Neutrophil (primary cell): ENCODE results near the gene NCAN.

ENCODE experiments used
- H3K27ac ChIP-seq: fragments of 200-600 bp; sonication (generic); 2 replicates; pipeline ENCODE4 v1.5.1; 2016; ENCODE audit warnings: mild to moderate bottlenecking, moderate library complexity
- H3K27me3 ChIP-seq: fragments of 200-600 bp; sonication (generic); 2 replicates; pipeline ENCODE4 v1.6.0; 2016; ENCODE audit warnings: mild to moderate bottlenecking
- H3K36me3 ChIP-seq: fragments of 200-600 bp; sonication (generic); 2 replicates; pipeline ENCODE4 v1.5.1; 2017
- H3K4me1 ChIP-seq, 2 experiments: fragments of 200-600 bp in 1 of 2; sonication (generic) in 1 of 2; 1 replicate in 1 of 2; 2 replicates in 1 of 2; pipeline versions ENCODE4 v1.5.1 to v1.6.1; 2013 to 2016; ENCODE audit warnings: low read depth in 1 of 2, low read length in 1 of 2, mild to moderate bottlenecking in 1 of 2, moderate library complexity in 1 of 2; ENCODE audit not compliant: control insufficient read depth in 1 of 2, insufficient read depth in 1 of 2
- H3K4me3 ChIP-seq, 2 experiments: fragments of 200-600 bp in 1 of 2; sonication (generic) in 1 of 2; 1 replicate in 1 of 2; 2 replicates in 1 of 2; pipeline ENCODE4 v1.5.1; 2013 to 2016; ENCODE audit warnings: low read depth in 1 of 2, low read length in 1 of 2, mild to moderate bottlenecking in 1 of 2, moderate library complexity in 1 of 2
- H3K9me3 ChIP-seq: fragments of 200-600 bp; sonication (generic); 2 replicates; pipeline ENCODE4 v1.5.1; 2016
- CTCF ChIP-seq: fragments of 200-600 bp; sonication (generic); IDR thresholded peaks from 2 replicates; pipeline ENCODE4 v1.5.1; 2016; ENCODE audit warnings: antibody characterized with exemption

The NCAN gene

GRCh38 chr19:19179548-19180441, 32.0 kb upstream of the NCAN start:
- Histone ChIP-seq H3K4me3 (no peak overlapping the region), H3K9me3 (no peaks in the 10 kb centered on the region), H3K36me3 (peaks cover 70% of the 10 kb centered on the region), H3K4me1 (peaks cover 40 to 54% of the 10 kb centered on the region in 2 experiments), H3K27ac (no peak overlapping the region), H3K27me3 (no peaks in the 10 kb centered on the region)
- no peak for TF ChIP-seq CTCF

GRCh38 chr19:19181488-19181998, 30.2 kb upstream of the NCAN start:
- Histone ChIP-seq H3K27ac (peak overlapping the region; percentile 88), H3K27me3 (no peaks in the 10 kb centered on the region), H3K4me1 (peaks cover 55 to 68% of the 10 kb centered on the region in 2 experiments), H3K36me3 (peaks cover 72% of the 10 kb centered on the region), H3K9me3 (no peaks in the 10 kb centered on the region), H3K4me3 (peak overlapping the region in 1 of 2 experiments; percentile 35)
- no peak for TF ChIP-seq CTCF

- Histone ChIP-seq H3K27ac (peak overlapping the region; percentile 97), H3K36me3 (peaks cover 36% of the 10 kb centered on the region), H3K27me3 (no peaks in the 10 kb centered on the region), H3K9me3 (no peaks in the 10 kb centered on the region), H3K4me3 (peak overlapping the region; percentile 22 to 25), H3K4me1 (peaks cover 90 to 100% of the 10 kb centered on the region in 2 experiments)
- TF ChIP-seq CTCF: no peak
Observed at GRCh38 chr19:19185853-19186740, 25.7 kb upstream of the NCAN start.

- peak overlapping the region; percentile 97 for H3K27ac ChIP-seq
- peaks cover 30% of the 10 kb centered on the region for H3K36me3 ChIP-seq
- H3K27me3 ChIP-seq: no peaks in the 10 kb centered on the region
- H3K9me3 ChIP-seq: no peaks in the 10 kb centered on the region
- peaks cover 86 to 100% of the 10 kb centered on the region in 2 experiments for H3K4me1 ChIP-seq
- H3K4me3 ChIP-seq: peak overlapping the region; percentile 22 to 25
- TF ChIP-seq CTCF: no peak
Observed at GRCh38 chr19:19186742-19187141, 25.0 kb upstream of the NCAN start.

GRCh38 chr19:19191768-19192077, 20.0 kb upstream of the NCAN start:
- no peak for TF ChIP-seq CTCF
- no peaks in the 10 kb centered on the region for H3K9me3 ChIP-seq
- peak overlapping the region; percentile 98 to 99 for H3K4me3 ChIP-seq
- H3K27ac ChIP-seq: peak overlapping the region; percentile 100
- H3K36me3 ChIP-seq: peaks cover 5% of the 10 kb centered on the region
- no peaks in the 10 kb centered on the region for H3K27me3 ChIP-seq
- peaks cover 63 to 70% of the 10 kb centered on the region in 2 experiments for H3K4me1 ChIP-seq
